Neuron (in vitro differentiated cells): ENCODE measurements around the gene CRY1.
A peak's percentile ranks its signal among the peaks of the same experiment; 100 is the strongest.

ENCODE experiments used
- H2AFZ ChIP-seq: one replicate; pipeline ENCODE4 v1.6.1; 2013; ENCODE audit warnings: low read depth, mild to moderate bottlenecking, inconsistent platforms, low read length, moderate library complexity
- H3K27me3 ChIP-seq: one replicate; pipeline ENCODE4 v1.6.1; 2013; ENCODE audit warnings: low read length; ENCODE audit not compliant: insufficient read depth
- H3K36me3 ChIP-seq: one replicate; pipeline ENCODE4 v1.6.1; 2013; ENCODE audit warnings: low read length; ENCODE audit not compliant: insufficient read depth
- H3K4me1 ChIP-seq: one replicate; pipeline ENCODE4 v1.6.1; 2013; ENCODE audit warnings: low read length; ENCODE audit not compliant: insufficient read depth
- H3K4me3 ChIP-seq: 2 replicates; pipeline ENCODE4 v1.5.1; 2013; ENCODE audit warnings: mild to moderate bottlenecking, low read length, moderate library complexity
- H3K9me3 ChIP-seq: one replicate; pipeline ENCODE4 v1.6.1; 2013; ENCODE audit warnings: low read length

Gene CRY1

DNA sequence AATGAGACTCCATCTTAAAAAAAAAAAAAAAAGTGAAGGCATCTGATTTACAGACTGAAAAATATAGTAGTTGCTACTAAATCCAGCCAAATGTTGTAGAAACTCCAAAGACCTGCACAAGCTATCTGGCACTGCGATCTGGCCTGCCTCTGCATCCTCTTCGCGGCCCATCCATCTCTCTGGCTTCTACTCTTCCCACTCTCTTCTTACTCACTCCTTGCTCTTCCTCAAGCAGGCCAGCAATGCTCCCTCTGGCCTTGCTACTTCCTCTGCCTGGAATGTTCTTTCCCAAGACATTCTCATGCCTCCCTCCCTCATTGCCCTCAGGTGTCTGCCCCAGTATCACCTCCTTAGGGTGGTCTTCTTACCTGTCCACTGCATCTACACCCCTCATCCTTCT lies 9.7 kb upstream of the CRY1 start:
- no peaks in the 10 kb centered on the region for H3K9me3 ChIP-seq
- H2AFZ ChIP-seq = no peak overlapping the region

DNA sequence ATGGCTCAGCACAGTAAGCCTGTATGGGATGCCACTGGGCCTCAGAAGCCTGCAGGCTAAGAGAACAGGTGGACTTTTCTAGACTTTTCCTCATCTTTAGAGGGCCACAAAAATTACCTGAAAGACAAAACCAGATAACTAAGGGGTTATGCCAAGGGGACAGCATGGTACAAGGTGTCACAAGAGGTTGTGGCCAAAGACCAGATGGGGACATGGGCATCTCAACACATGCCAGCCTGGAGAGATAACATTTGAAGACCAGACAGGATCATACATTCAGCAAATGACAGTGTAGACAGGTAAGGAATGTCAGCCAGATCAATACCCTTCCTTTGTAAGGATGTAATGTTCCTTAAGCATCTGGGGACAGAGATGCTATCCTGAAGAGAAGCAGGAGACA lies 8.9 kb upstream of the CRY1 start:
- no peaks in the 10 kb centered on the region for H3K36me3 ChIP-seq
- peaks cover 15% of the 10 kb centered on the region for H3K4me1 ChIP-seq
- H3K9me3 ChIP-seq = no peaks in the 10 kb centered on the region
- peaks cover 3% of the 10 kb centered on the region for H3K27me3 ChIP-seq
- H2AFZ ChIP-seq = no peak overlapping the region
- no peak overlapping the region for H3K4me3 ChIP-seq

More for the DNA sequence above, 9.7 kb upstream of the CRY1 start:
- H3K4me3 ChIP-seq = no peak overlapping the region
- H3K36me3 ChIP-seq = no peaks in the 10 kb centered on the region
- H3K4me1 ChIP-seq = peaks cover 15% of the 10 kb centered on the region
- peaks cover 3% of the 10 kb centered on the region for H3K27me3 ChIP-seq

DNA sequence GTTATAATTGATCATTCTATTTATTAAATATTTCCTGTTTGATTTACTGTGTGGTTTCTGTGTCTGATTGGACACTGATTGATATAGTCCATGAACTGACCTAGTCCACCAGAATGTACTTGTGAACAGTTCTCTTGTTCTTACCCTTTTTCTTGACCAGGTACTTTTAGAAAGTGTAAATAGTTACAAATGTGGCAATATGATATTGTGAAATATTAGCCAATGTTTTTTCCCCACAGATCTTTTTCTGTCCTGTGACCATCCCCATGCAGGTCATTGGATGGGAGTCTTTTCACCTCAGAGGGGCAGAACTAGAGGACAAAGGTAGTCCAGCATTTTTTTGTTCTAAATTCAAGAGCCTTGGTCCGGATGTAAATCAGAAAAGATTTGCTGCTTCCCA lies 8.3 kb upstream of the CRY1 start:
- H3K4me3 ChIP-seq = no peak overlapping the region
- H2AFZ ChIP-seq = no peak overlapping the region
- peaks cover 3% of the 10 kb centered on the region for H3K27me3 ChIP-seq
- H3K4me1 ChIP-seq = peaks cover 14% of the 10 kb centered on the region
- H3K36me3 ChIP-seq = no peaks in the 10 kb centered on the region
- H3K9me3 ChIP-seq = no peaks in the 10 kb centered on the region

DNA sequence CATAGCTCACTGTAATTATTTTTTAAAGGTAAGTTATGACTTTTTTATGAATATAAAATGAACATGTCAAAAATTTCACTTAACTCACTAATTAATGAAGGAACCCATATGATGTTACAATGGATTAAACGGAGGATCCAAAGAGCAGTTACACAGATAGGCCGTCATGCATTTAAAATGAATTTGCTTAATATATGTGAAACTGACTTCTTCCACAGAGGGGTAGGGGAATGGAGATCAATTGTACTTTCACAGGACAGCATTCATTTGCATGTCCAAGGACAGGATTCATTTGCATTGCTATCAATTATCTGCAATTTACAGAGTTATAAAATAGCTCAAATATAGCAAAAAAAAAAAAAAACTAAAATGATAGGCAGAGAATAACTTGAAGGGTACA lies 6.6 kb upstream of the CRY1 start:
- no peak overlapping the region for H2AFZ ChIP-seq
- peaks cover 3% of the 10 kb centered on the region for H3K27me3 ChIP-seq
- H3K9me3 ChIP-seq = no peaks in the 10 kb centered on the region

DNA sequence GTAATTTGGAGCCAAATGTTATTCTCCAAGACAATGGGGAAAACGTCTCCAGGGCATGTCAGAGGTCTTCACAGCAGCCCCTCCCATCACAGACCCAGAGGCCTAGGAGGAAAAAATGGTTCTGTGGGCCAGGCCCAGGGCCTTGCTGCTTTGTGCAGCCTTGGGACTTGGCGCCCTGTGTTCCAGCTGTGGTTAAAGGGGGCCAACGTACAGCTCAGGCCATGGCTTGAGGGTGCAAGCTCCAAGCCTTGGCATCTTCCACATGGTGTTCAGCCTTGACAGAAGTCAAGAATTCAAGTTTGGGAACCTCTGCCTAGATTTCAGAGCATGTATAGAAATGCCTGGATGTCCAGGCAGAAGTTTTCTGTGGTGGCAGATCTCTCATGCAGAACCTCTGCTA lies 3.2 kb upstream of the CRY1 start:
- Histone ChIP-seq H3K27me3 (no peaks in the 10 kb centered on the region), H2AFZ (no peak overlapping the region), H3K4me3 (no peak overlapping the region), H3K4me1 (peaks cover 19% of the 10 kb centered on the region), H3K36me3 (no peaks in the 10 kb centered on the region), H3K9me3 (no peaks in the 10 kb centered on the region)

More for the DNA sequence above, 6.6 kb upstream of the CRY1 start:
- Histone ChIP-seq H3K36me3 (no peaks in the 10 kb centered on the region), H3K4me3 (no peak overlapping the region), H3K4me1 (peaks cover 12% of the 10 kb centered on the region)

DNA sequence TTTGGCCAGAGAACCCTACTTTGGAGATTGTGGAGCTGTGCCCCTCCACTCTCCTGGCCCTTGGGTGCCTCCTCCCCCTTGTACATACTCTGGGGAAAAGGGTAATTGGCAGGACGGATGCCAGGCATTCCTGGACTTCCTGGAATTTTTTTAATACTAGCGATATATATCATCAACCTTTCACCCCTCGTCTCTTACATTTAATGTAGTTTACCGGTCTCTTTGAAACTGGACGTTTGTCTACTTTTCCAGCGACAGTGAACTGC lies 767 bp upstream of the CRY1 start:
- Histone ChIP-seq H2AFZ (peak overlapping the region; percentile 55), H3K4me3 (peak overlapping the region; percentile 67), H3K36me3 (no peaks in the 10 kb centered on the region), H3K27me3 (no peaks in the 10 kb centered on the region), H3K9me3 (no peaks in the 10 kb centered on the region), H3K4me1 (peaks cover 11% of the 10 kb centered on the region)

DNA sequence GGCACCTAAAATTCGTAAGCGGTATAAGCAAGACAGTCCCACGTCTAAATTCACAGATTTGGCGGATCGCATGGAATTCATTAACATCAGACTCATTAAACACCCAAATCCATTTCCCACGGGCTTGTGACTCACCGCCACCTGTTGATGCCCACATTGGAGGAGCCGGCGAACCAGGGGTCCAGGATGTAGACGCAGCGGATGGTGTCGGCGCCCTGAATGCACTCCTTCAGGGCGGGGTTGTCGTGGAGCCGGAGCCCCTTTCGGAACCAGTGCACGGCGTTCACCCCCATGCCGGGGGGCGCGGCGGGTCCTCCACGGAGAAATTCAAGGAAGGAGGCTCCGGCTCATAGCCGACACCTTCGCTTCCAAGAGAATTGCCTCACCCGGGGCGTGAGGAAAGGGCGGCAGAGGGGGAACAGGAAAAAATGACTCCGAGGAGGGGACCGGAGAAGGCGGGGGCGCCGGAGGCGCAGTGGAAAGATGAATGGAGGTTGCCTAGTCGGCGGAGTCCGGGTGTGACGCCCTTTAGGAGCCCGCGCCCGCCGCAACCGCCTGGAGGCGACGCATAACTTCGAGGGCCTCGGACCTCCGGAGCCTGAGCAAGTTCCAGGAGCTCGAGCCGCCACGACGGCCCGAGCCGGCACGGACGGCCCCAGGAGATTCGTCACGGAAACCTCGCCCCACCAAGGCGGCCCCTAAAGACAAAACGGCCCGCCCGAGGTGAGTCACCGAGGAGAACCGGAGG lies 506 bp downstream of the CRY1 start:
- peak overlapping the region; percentile 55 for H2AFZ ChIP-seq
- H3K4me1 ChIP-seq = peaks cover 11% of the 10 kb centered on the region
- H3K9me3 ChIP-seq = no peaks in the 10 kb centered on the region
- peak overlapping the region; percentile 67 for H3K4me3 ChIP-seq
- H3K27me3 ChIP-seq = no peaks in the 10 kb centered on the region
- H3K36me3 ChIP-seq = no peaks in the 10 kb centered on the region

DNA sequence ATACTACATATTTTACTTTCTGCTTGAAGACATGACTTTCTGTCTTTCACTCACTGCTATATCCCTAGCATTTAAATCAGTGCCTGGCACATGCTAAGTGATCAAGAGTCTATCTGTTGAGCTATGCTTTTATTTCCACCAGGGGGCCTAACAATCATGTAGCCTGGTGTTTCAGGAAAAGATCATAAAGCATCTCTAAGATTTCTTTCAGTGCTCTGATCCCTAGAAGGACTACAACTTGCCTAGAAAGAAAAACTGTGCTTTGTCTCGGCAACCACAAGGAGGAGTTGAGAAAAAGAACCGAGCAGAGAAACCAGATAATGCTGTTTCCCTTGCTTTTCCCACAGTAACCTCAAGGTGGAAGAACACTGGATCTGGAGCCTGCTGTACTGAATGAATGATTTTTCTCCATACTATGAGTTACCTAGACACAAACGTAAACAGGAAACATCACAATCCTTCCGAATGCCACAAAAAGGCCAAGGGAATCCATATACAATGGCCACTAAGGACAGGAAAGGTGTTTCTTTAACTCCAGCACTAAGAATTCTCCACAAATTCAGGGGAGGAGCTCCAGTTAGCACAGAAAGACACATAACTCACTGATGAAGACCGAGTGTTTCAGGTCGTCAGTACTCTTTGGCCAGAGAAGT lies 1.2 kb downstream of the CRY1 start:
- Histone ChIP-seq H3K36me3 (peaks cover under 1% of the 10 kb centered on the region), H3K9me3 (peaks cover under 1% of the 10 kb centered on the region), H3K4me1 (peaks cover 11% of the 10 kb centered on the region), H3K27me3 (no peaks in the 10 kb centered on the region), H2AFZ (peak overlapping the region; percentile 55), H3K4me3 (peak overlapping the region; percentile 67)

DNA sequence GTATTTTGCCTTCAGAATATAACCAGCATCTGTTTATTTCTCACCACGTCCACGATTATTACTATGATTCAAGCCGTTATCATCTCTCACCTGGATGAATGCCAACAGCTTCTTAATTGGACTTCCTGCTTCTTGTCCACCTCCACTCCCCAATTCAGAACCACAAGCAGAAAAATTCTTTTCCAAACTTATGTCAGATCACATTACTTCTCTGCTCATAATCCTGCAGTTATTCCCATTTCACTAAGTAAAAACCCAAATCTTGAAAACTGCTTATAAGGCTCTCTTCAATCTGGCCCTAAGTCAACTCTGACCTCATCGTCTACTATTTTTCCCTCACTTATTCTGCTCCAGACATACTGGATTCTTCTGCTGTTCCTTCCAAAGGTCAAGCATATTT lies 2.0 kb downstream of the CRY1 start:
- H3K4me1 ChIP-seq = peaks cover 11% of the 10 kb centered on the region
- no peaks in the 10 kb centered on the region for H3K27me3 ChIP-seq
- peak overlapping the region; percentile 67 for H3K4me3 ChIP-seq
- H2AFZ ChIP-seq = no peak overlapping the region
- peaks cover 7% of the 10 kb centered on the region for H3K9me3 ChIP-seq
- H3K36me3 ChIP-seq = peaks cover 3% of the 10 kb centered on the region

DNA sequence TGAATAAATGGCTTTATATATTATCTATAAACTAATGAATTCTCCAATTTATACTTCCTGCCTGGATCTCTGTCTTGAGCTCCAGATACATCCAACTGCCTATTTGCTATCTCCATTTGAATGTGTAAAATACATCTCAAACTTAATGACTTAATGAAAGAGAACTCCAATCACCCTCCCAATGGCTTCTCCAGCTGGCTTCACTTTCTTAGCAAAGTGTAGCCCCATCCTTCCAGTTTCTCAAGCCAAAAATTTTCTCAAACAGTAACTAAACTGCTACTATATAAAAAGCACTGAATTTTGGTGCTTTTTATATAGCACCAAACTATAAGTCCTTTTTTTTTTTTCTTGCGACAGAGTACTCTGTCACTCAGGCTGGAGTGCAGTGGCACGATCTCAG lies 2.6 kb downstream of the CRY1 start:
- H2AFZ ChIP-seq = no peak overlapping the region
- H3K27me3 ChIP-seq = no peaks in the 10 kb centered on the region
- H3K4me3 ChIP-seq = peak overlapping the region; percentile 67
- H3K36me3 ChIP-seq = peaks cover 3% of the 10 kb centered on the region
- peaks cover 11% of the 10 kb centered on the region for H3K4me1 ChIP-seq
- H3K9me3 ChIP-seq = peaks cover 9% of the 10 kb centered on the region

DNA sequence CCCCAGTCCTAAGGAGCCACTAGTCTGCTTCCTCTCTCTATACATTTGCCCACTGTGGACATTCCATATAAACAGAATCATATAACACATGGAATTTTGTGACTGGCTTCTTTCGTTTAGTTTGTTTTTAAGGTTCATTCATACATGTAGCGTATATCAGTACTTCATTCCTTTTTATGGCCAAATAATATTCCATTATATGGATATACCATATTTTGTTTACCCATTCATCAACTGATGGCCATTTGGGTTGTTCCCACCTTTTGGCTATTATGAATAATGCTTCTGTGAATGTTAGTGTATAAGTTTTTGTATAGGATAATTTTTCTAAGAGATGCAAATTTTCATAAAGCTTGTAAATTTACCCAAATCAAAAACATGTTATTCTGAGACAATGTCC lies 4.4 kb downstream of the CRY1 start:
- no peak overlapping the region for H2AFZ ChIP-seq
- H3K4me3 ChIP-seq = no peak overlapping the region
- peaks cover 3% of the 10 kb centered on the region for H3K36me3 ChIP-seq
- peaks cover 8% of the 10 kb centered on the region for H3K4me1 ChIP-seq
- peaks cover 9% of the 10 kb centered on the region for H3K9me3 ChIP-seq
- no peaks in the 10 kb centered on the region for H3K27me3 ChIP-seq

DNA sequence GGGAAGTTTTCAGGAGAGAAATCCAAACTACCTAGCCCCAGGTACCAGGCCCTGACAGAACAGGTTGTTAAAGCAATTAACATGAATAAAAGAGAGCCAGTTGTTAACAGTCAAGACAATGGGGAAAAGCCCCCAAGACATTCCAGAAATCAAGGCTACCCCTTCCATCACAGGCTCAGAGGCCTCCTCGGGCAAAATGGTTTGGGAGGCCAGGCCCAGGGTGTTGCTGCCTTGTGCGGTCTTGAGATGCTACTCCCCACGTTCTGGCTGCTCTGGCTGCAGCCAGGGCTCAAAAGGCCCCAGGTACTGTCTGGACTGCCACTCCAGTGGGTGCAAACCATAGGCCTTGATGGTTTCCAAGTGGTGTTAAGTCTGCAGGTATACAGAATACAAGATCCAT lies 7.0 kb downstream of the CRY1 start:
- H3K9me3 ChIP-seq = peaks cover 9% of the 10 kb centered on the region

DNA sequence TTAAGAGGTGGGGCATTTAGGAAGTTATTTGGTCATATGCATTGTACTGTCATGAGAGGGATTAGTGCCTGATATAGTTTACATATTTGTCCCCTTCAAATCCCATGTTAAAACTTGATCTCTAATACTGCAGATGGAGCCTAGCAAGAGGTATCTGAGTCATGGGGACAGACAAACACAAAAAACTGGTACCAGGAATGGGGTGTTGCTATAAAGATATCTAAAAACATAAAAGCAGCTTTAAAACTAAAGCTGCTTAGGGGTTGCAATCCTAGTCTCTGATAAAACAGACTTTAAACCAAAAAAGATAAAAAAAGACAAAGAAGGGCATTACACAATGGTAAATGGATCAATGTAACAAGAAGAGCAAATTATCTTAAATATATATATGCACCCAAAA lies 11.6 kb downstream of the CRY1 start:
- peaks cover 5% of the 10 kb centered on the region for H3K9me3 ChIP-seq
- H3K4me3 ChIP-seq = no peak overlapping the region
- no peak overlapping the region for H2AFZ ChIP-seq
- H3K27me3 ChIP-seq = no peaks in the 10 kb centered on the region
- H3K4me1 ChIP-seq = peaks cover 7% of the 10 kb centered on the region
- no peaks in the 10 kb centered on the region for H3K36me3 ChIP-seq

More for the DNA sequence above, 7.0 kb downstream of the CRY1 start:
- peaks cover 3% of the 10 kb centered on the region for H3K36me3 ChIP-seq
- no peaks in the 10 kb centered on the region for H3K27me3 ChIP-seq
- no peak overlapping the region for H3K4me3 ChIP-seq
- H2AFZ ChIP-seq = no peak overlapping the region
- peaks cover 1% of the 10 kb centered on the region for H3K4me1 ChIP-seq

DNA sequence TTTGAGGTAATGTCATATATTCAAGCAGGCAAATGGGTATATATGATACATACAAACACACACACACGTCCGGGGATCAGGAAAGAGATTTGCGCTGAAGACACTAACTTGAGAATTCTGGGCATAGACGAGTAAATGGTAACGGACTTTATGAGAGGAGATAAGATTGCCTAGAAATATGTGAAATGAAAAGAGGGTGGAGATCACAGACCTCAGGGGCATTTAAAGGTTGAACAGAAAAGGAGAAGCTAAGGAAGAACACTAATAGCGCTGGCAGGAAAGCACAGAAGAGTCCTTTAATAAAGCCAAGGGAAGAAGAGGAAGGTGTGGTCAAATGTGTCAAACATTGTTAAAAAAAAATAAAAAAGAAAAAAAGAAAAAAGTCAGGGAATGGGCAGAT lies 13.1 kb downstream of the CRY1 start:
- Histone ChIP-seq H3K36me3 (no peaks in the 10 kb centered on the region), H3K9me3 (no peaks in the 10 kb centered on the region), H3K4me3 (no peak overlapping the region), H3K4me1 (peaks cover 7% of the 10 kb centered on the region), H3K27me3 (no peaks in the 10 kb centered on the region), H2AFZ (no peak overlapping the region)
